ENCODE data around the gene TSPAN10. TPM values are rescaled to one million over a fixed set of nuclear protein-coding genes. Genes with fewer than 3 reads are reported as not detected.

The TSPAN10 gene
- total and polyA plus RNA-seq, 2 of the 8 experiments (the other 6 are each of a cell fraction or from before 2014, with no cell fraction given) = 0.99 to 1.1 TPM

DNA sequence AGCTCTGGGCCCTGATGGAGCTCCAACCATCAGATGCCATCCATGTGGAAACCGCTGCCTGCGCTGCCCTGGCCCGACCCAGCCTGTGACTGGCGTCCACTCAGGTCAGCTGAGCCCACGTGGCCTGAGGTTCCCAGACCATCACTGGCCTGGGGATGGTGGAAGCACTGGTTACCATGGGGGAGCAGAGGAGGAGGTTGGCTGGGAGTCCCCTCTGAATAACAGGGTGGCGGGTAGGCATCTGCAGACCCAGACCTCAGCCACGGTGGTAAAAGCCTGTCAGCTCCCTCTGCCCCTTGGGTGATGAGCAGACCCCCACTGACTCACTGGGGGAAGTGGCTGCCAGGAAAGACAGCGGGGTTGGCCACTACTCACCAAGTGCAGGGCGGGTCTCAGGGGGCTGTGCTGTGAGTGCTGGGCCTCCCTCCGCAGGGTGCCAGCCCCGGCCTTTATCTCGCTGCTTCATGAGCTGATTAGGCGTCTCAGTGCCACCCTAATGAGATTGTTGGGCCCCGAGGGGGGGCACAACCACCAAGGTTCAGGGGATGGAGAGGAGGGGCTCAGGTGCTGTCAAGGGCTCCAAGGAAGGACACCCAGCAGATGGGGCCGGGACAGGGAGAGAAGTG, 19.2 kb downstream of the TSPAN10 start, which contains the start of gene PDE6G:
TSS of gene PDE6G (minus strand) at position 425 of the 626 bp plus-strand sequence. CDS start 3,237 bp downstream, outside the sequence.
- H3K79me2 ChIP-seq (ENCODE audit: control insufficient read depth in 1 of 2, insufficient read depth in 2 of 2, low read length in 2 of 2) = no peaks in the 10 kb centered on the region
- peaks cover 0 to 10% (median 7%) of the 10 kb centered on the region in 4 experiments; a peak in 6 of 7 replicates for H3K4me1 ChIP-seq (replicated peaks in 1 of 4; ENCODE audit: control insufficient read depth in 3 of 4, insufficient read depth in 4 of 4, low read length in 3 of 4)
- no peak within 1 kb of the TSS for H3K27ac ChIP-seq (ENCODE audit: low read depth, low read length)
- 0 out of 2 replicates have a peak within 1 kb of the TSS, but pooled peaks have one; percentile 39 for H2BK12ac ChIP-seq (ENCODE audit: low read depth, low read length)
- H3K4me2 ChIP-seq (ENCODE audit: insufficient read depth in 1 of 2, low read depth in 2 of 2, low read length in 2 of 2) = no peak within 1 kb of the TSS
- H3K9me3 ChIP-seq (ENCODE audit: insufficient read depth in 2 of 2, low read depth in 1 of 2, low read length in 1 of 2) = no peaks in the 10 kb centered on the region
- no peaks in the 10 kb centered on the region for H4K20me1 ChIP-seq (replicated peaks in 1 of 2; ENCODE audit: control insufficient read depth in 1 of 2, insufficient read depth in 2 of 2, low read length in 2 of 2)
- DNase-seq (ENCODE audit: low read depth in 1 of 2, low spot score in 2 of 2) (no peak), FAIRE-seq (no peak)
- 89% methylated on average over 15 of the region's 15 CpGs; no CpG with 5 or more reads in 1 of the 2 experiments for WGBS, 2 experiments (ENCODE audit: extremely low coverage in 1 of 2, insufficient coverage in 1 of 2, insufficient read length in 1 of 2, insufficient replicate concordance in 2 of 2, low coverage in 1 of 2, low lambda C conversion rate in 2 of 2, missing lambda C conversion rate in 1 of 2)
- no peak within 1 kb of the TSS for H3K56ac ChIP-seq (replicated peaks; ENCODE audit: insufficient read length, low read depth, low read length)
- H3K79me1 ChIP-seq (ENCODE audit: low read depth, low read length) = peaks cover 3% of the 10 kb centered on the region; the same call in 1 of the 2 replicates
- ChIA-PET POLR2A (ENCODE audit: partially characterized antibody) (interaction anchor here (1.0 to 3.7 kb wide), 7 partner anchors 9 to 47 kb away, joined by 3 to 17 read pairs (median 4); partner anchors contain the start of genes CCDC137, MRPL12 and OXLD1), CTCF (ENCODE audit: partially characterized antibody) (interaction anchor here (0.7 to 2.1 kb wide), 4 partner anchors 9 to 19 kb away, joined by 3 to 7 read pairs (median 4); no protein-coding TSS in a partner anchor)
- H3K9ac ChIP-seq (replicated peaks in 1 of 4; ENCODE audit: extremely low read depth in 1 of 4, low read depth in 3 of 4, low read length in 3 of 4) = peak within 1 kb of the TSS in 1 of 4 experiments; percentile 30; a peak in 1 of 7 replicates
- H4K91ac ChIP-seq (replicated peaks; ENCODE audit: insufficient read length, low read length) = peak within 1 kb of the TSS; percentile 54
- H3K4me3 ChIP-seq (ENCODE audit: extremely low read depth in 1 of 4, insufficient read depth in 2 of 4, low read depth in 3 of 4, low read length in 4 of 4) = no peak within 1 kb of the TSS
- no peaks in the 10 kb centered on the region for H3K23me2 ChIP-seq (ENCODE audit: low read depth, low read length)
- peak within 1 kb of the TSS; percentile 72; the same call in 1 of the 2 replicates for H2BK15ac ChIP-seq (ENCODE audit: low read length)
- no peaks in the 10 kb centered on the region for H3K27me3 ChIP-seq (replicated peaks in 1 of 4; ENCODE audit: control insufficient read depth in 3 of 4, extremely low read depth in 1 of 4, insufficient read depth in 3 of 4, low read length in 3 of 4)
- no peak within 1 kb of the TSS for H3K23ac ChIP-seq (ENCODE audit: insufficient read length)
- no peak within 1 kb of the TSS for H2BK5ac ChIP-seq (ENCODE audit: low read depth, low read length)
- no peak within 1 kb of the TSS for H3K14ac ChIP-seq (ENCODE audit: insufficient read length)
- no peak within 1 kb of the TSS for H2BK120ac ChIP-seq (replicated peaks; ENCODE audit: low read depth, low read length)
- H4K5ac ChIP-seq (ENCODE audit: insufficient read length, low read depth, low read length) = no peak within 1 kb of the TSS
- H2AK5ac ChIP-seq (ENCODE audit: low read depth, low read length) = no peak within 1 kb of the TSS
- no peak within 1 kb of the TSS for H3K4ac ChIP-seq (replicated peaks; ENCODE audit: insufficient read length, low read depth, low read length)
- no peak within 1 kb of the TSS for H2AFZ ChIP-seq (ENCODE audit: low read length)
- H3K36me3 ChIP-seq (ENCODE audit: control insufficient read depth in 2 of 4, insufficient read depth in 4 of 4, low read length in 3 of 4) = no peaks in the 10 kb centered on the region
- H3K18ac ChIP-seq (ENCODE audit: extremely low read depth, low read length) = no peak within 1 kb of the TSS
- H4K8ac ChIP-seq (ENCODE audit: extremely low read depth, insufficient read depth, low read length) = peak within 1 kb of the TSS; percentile 68
- H2BK20ac ChIP-seq (ENCODE audit: low read length) = 0 out of 2 replicates have a peak within 1 kb of the TSS, but pooled peaks have one; percentile 7
- no peak for TF ChIP-seq YY1 (IDR thresholded peaks at IDR 0.05; ENCODE audit: low read depth, low read length)
- TF ChIP-seq RNF2 (IDR thresholded peaks at IDR 0.05; ENCODE audit: borderline replicate concordance, low read depth, low read length, missing control alignments, poor library complexity, severe bottlenecking) = no peak
- no peak for TF ChIP-seq SP2 (IDR thresholded peaks at IDR 0.05; ENCODE audit: low read length)
- TF ChIP-seq ZNF274 (IDR thresholded peaks at IDR 0.05; ENCODE audit: borderline replicate concordance, extremely low read depth, low read length) = no peak
- TF ChIP-seq JUN (IDR thresholded peaks at IDR 0.05; ENCODE audit: low read depth, low read length) = no peak
- no peak for TF ChIP-seq EP300 (IDR thresholded peaks at IDR 0.05; ENCODE audit: borderline replicate concordance in 1 of 2, low read depth in 2 of 2, low read length in 2 of 2)
- no peak for TF ChIP-seq RAD21 (IDR thresholded peaks at IDR 0.05 in 1 of 2, conservative IDR thresholded peaks at IDR 0.05 in 1 of 2; ENCODE audit: low read depth in 2 of 2, low read length in 2 of 2)
- TF ChIP-seq EGR1 (IDR thresholded peaks at IDR 0.05; ENCODE audit: borderline replicate concordance, low read depth, low read length) = no peak
- TF ChIP-seq, protein P1, sequence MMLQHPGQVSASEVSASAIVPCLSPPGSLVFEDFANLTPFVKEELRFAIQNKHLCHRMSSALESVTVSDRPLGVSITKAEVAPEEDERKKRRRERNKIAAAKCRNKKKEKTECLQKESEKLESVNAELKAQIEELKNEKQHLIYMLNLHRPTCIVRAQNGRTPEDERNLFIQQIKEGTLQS (IDR thresholded peaks at IDR 0.05; ENCODE audit: insufficient read depth, low read depth, low read length) = no peak
- no peak for TF ChIP-seq EZH2 (IDR thresholded peaks at IDR 0.05; ENCODE audit: low read depth, low read length, severe bottlenecking)
- TF ChIP-seq CEBPB (IDR thresholded peaks at IDR 0.05; ENCODE audit: low read depth, low read length) = no peak

Data from H1 (cell line).